CD4-positive, alpha-beta T cell (primary cell): Measurements from ENCODE around the gene SLITRK3. TPM values are rescaled to one million over a fixed set of nuclear protein-coding genes. Genes with fewer than 3 reads are reported as not detected.

Experiments
- ATAC-seq: fragments of 200-7000 bp; cut with Tn5 transposase; one replicate; pipeline ENCODE4 v1.10.0; 2022; ENCODE audit warnings: mild to moderate bottlenecking; ENCODE audit not compliant: poor library complexity
- CTCF ChIA-PET: fragments of 350-600 bp; sonication (Branson Sonifier 250); formaldehyde crosslinking; loops from one replicate; lab custom pipeline; 2021; ENCODE audit warnings: antibody characterized with exemption, inconsistent platforms; lab: Charles Lee
- POLR2A ChIA-PET: fragments of 350-600 bp; sonication (Branson Sonifier 250); formaldehyde crosslinking; loops from one replicate; lab custom pipeline; 2021; ENCODE audit warnings: antibody characterized with exemption, inconsistent platforms; lab: Charles Lee
- DNase-seq, 14 experiments: peaks; one replicate each; pipeline ENCODE4 v3.0.0-alpha.2; 2013 to 2020; ENCODE audit warnings: mixed read lengths in 2 of 14
- H3K27ac ChIP-seq, 2 donors: one replicate each; pipeline versions ENCODE4 v1.5.1 to v1.7.0; 2013; ENCODE audit warnings: low read length in 2 of 2, low read depth in 1 of 2, mild to moderate bottlenecking in 1 of 2
- H3K27me3 ChIP-seq, 2 experiments: 1 replicate in 1 of 2; 2 replicates in 1 of 2; pipeline versions ENCODE4 v1.6.1 to v1.7.0; 2013; ENCODE audit warnings: low read length in 2 of 2, control low read depth in 1 of 2, mild to moderate bottlenecking in 1 of 2, moderate library complexity in 1 of 2; ENCODE audit not compliant: insufficient read depth in 2 of 2, control insufficient read depth in 1 of 2
- H3K36me3 ChIP-seq: one replicate; pipeline ENCODE4 v1.6.1; 2013; ENCODE audit warnings: low read length, control low read depth; ENCODE audit not compliant: insufficient read depth
- H3K4me1 ChIP-seq: one replicate; pipeline ENCODE4 v1.6.1; 2013; ENCODE audit warnings: low read length, control low read depth; ENCODE audit not compliant: insufficient read depth
- H3K4me3 ChIP-seq: one replicate; pipeline ENCODE4 v1.5.1; 2013; ENCODE audit warnings: mild to moderate bottlenecking, low read length, moderate library complexity
- H3K9me3 ChIP-seq, 2 experiments: 1 replicate in 1 of 2; 2 replicates in 1 of 2; pipeline versions ENCODE4 v1.6.1 to v1.7.0; 2013; ENCODE audit warnings: low read length in 2 of 2, mild to moderate bottlenecking in 2 of 2, control low read depth in 1 of 2, moderate library complexity in 1 of 2; ENCODE audit not compliant: control insufficient read depth in 1 of 2, insufficient read depth in 1 of 2
- H3K27ac Mint-ChIP-seq: one replicate; pipeline ENCODE4 v1.8.0; 2020; ENCODE audit warnings: mixed read lengths
- H3K27me3 Mint-ChIP-seq: one replicate; pipeline ENCODE4 v1.8.0; 2021; ENCODE audit warnings: mixed read lengths
- H3K36me3 Mint-ChIP-seq: one replicate; pipeline ENCODE4 v1.8.0; 2021; ENCODE audit warnings: low read depth, mixed read lengths
- H3K4me1 Mint-ChIP-seq: one replicate; pipeline ENCODE4 v1.8.0; 2021; ENCODE audit warnings: low read depth, mixed read lengths
- H3K4me3 Mint-ChIP-seq: one replicate; pipeline ENCODE4 v1.8.0; 2020; ENCODE audit warnings: mild to moderate bottlenecking, mixed read lengths
- H3K9me3 Mint-ChIP-seq: one replicate; pipeline ENCODE4 v1.8.0; 2020; ENCODE audit warnings: mixed read lengths
- CTCF ChIP-seq: fragments of 200-600 bp; IDR thresholded peaks from one replicate; pipeline ENCODE4 v1.8.0; 2022; ENCODE audit warnings: antibody characterized with exemption, mild to moderate bottlenecking
- intact Hi-C, 2 experiments: fragments of 100-400 bp; cut with DNase I in 1 of 2; cut with micrococcal nuclease in 1 of 2; formaldehyde crosslinking; loops; one replicate each; pipeline versions ENCODE4 v1.15.1 to v1.9.0; 2023 to 2025; cut with DNase I, micrococcal nuclease
- total RNA-seq, 174 experiments: library from RNA in 2 of 174; stranded (reverse) in 2 of 174; gene quantifications; one replicate each; pipeline ENCODE4 v1.2.3 and lab custom pipeline; 2021 to 2026

The SLITRK3 gene
- total RNA-seq, 2 experiments from 2014 or later = not detected

GRCh38 chr3:165201964-165202363 is 5.8 kb upstream of the SLITRK3 start:
- ATAC-seq (no peak), DNase-seq (no peak)
- H3K4me1 ChIP-seq = peaks cover 3% of the 10 kb centered on the region
- Mint-ChIP-seq H3K9me3 (no peaks in the 10 kb centered on the region), H3K4me3 (no peak overlapping the region), H3K36me3 (no peaks in the 10 kb centered on the region), H3K27ac (no peak overlapping the region), H3K4me1 (peaks cover 10% of the 10 kb centered on the region), H3K27me3 (peaks cover 37% of the 10 kb centered on the region)
- peaks cover under 1 to 16% of the 10 kb centered on the region in 2 experiments for H3K27me3 ChIP-seq
- ChIA-PET POLR2A (no interaction called here), CTCF (no interaction called here)
- no peak for TF ChIP-seq CTCF
- no peak overlapping the region for H3K4me3 ChIP-seq
- H3K9me3 ChIP-seq = peaks cover 0 to 3% of the 10 kb centered on the region in 2 experiments
- intact Hi-C loops = no loop called here
- H3K36me3 ChIP-seq = no peaks in the 10 kb centered on the region
- H3K27ac ChIP-seq = no peak overlapping the region

GRCh38 chr3:165197481-165197800 is 1.3 kb upstream of the SLITRK3 start:
- peaks cover 3% of the 10 kb centered on the region for H3K4me1 ChIP-seq
- no peak overlapping the region for H3K4me3 ChIP-seq
- peaks cover 2% of the 10 kb centered on the region for H3K9me3 Mint-ChIP-seq
- no peak overlapping the region for H3K4me3 Mint-ChIP-seq
- DNase-seq = no peak
- no peaks in the 10 kb centered on the region for H3K36me3 Mint-ChIP-seq
- peaks cover 0 to 28% of the 10 kb centered on the region in 2 experiments for H3K9me3 ChIP-seq
- no peak overlapping the region for H3K27ac Mint-ChIP-seq
- H3K36me3 ChIP-seq = no peaks in the 10 kb centered on the region
- no peak overlapping the region for H3K27ac ChIP-seq
- ATAC-seq = no peak
- POLR2A ChIA-PET = no interaction called here
- CTCF ChIA-PET = no interaction called here
- peaks cover 57% of the 10 kb centered on the region for H3K27me3 Mint-ChIP-seq
- intact Hi-C loops = no loop called here
- H3K27me3 ChIP-seq = peaks cover 43 to 47% of the 10 kb centered on the region in 2 experiments
- TF ChIP-seq CTCF = no peak
- peaks cover 30% of the 10 kb centered on the region for H3K4me1 Mint-ChIP-seq

GRCh38 chr3:165196577-165197480 is 645 bp upstream of the SLITRK3 start:
- intact Hi-C loops = no loop called here
- Mint-ChIP-seq H3K4me1 (peaks cover 30% of the 10 kb centered on the region), H3K27me3 (peaks cover 62% of the 10 kb centered on the region), H3K4me3 (peak overlapping the region; percentile 21), H3K27ac (no peak overlapping the region), H3K9me3 (peaks cover 2% of the 10 kb centered on the region), H3K36me3 (no peaks in the 10 kb centered on the region)
- ChIA-PET POLR2A (no interaction called here), CTCF (no interaction called here)
- Histone ChIP-seq H3K4me1 (peaks cover 3% of the 10 kb centered on the region), H3K27me3 (peaks cover 44 to 47% of the 10 kb centered on the region in 2 experiments), H3K4me3 (no peak overlapping the region), H3K9me3 (peaks cover 0 to 28% of the 10 kb centered on the region in 2 experiments), H3K27ac (no peak overlapping the region), H3K36me3 (no peaks in the 10 kb centered on the region)
- DNase-seq (no peak), ATAC-seq (no peak)
- no peak for TF ChIP-seq CTCF
